ENCODE data around the gene CA10. TPM values are rescaled to one million over a fixed set of nuclear protein-coding genes. Genes with fewer than 3 reads are reported as not detected.
A peak's percentile ranks its signal among the peaks of the same experiment; 100 is the strongest.

CA10 gene
- total RNA-seq, 2 donors from 2014 or later, result 0.22 to 0.37 TPM

- Mint-ChIP-seq H3K4me1 (peaks cover 14% of the 10 kb centered on the region), H3K4me3 (no peak overlapping the region), H3K27me3 (ENCODE audit: insufficient read depth) (no peaks in the 10 kb centered on the region), H3K27ac (no peak overlapping the region), H3K36me3 (ENCODE audit: low read depth) (no peaks in the 10 kb centered on the region), H3K9me3 (no peaks in the 10 kb centered on the region)
- no peaks in the 10 kb centered on the region for H3K36me3 ChIP-seq (ENCODE audit: control insufficient read depth, insufficient read depth, low read length)
- peaks cover 5% of the 10 kb centered on the region for H3K9me3 ChIP-seq (ENCODE audit: control insufficient read depth, low read length)
- H3K9ac ChIP-seq (ENCODE audit: extremely low read depth, low read length, poor library complexity, severe bottlenecking), result no peak overlapping the region
- no peaks in the 10 kb centered on the region for H3K4me1 ChIP-seq (ENCODE audit: control insufficient read depth, insufficient read depth, low read length)
- no peak for DNase-seq
- no peaks in the 10 kb centered on the region for H3K27me3 ChIP-seq (ENCODE audit: control insufficient read depth, insufficient read depth, low read length, poor library complexity, severe bottlenecking)
- H3K4me3 ChIP-seq (ENCODE audit: low read length), result no peak overlapping the region
- H3K27ac ChIP-seq (ENCODE audit: low read depth, low read length), result no peak overlapping the region
- TF ChIP-seq, protein P1, sequence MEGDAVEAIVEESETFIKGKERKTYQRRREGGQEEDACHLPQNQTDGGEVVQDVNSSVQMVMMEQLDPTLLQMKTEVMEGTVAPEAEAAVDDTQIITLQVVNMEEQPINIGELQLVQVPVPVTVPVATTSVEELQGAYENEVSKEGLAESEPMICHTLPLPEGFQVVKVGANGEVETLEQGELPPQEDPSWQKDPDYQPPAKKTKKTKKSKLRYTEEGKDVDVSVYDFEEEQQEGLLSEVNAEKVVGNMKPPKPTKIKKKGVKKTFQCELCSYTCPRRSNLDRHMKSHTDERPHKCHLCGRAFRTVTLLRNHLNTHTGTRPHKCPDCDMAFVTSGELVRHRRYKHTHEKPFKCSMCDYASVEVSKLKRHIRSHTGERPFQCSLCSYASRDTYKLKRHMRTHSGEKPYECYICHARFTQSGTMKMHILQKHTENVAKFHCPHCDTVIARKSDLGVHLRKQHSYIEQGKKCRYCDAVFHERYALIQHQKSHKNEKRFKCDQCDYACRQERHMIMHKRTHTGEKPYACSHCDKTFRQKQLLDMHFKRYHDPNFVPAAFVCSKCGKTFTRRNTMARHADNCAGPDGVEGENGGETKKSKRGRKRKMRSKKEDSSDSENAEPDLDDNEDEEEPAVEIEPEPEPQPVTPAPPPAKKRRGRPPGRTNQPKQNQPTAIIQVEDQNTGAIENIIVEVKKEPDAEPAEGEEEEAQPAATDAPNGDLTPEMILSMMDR (conservative IDR thresholded peaks at IDR 0.05), result no peak
Observed at GRCh38 chr17:51914577-51914976, 243.9 kb downstream of the CA10 start.

GRCh38 chr17:51913491-51914205 is 244.9 kb downstream of the CA10 start:
- no peaks in the 10 kb centered on the region for H3K4me1 ChIP-seq (ENCODE audit: control insufficient read depth, insufficient read depth, low read length)
- WGBS, 2 experiments (ENCODE audit: insufficient coverage in 1 of 2, insufficient read length in 1 of 2), result 73 to 85% methylated on average over 3 to 4 of the region's 4 CpGs
- peaks cover 14% of the 10 kb centered on the region for H3K4me1 Mint-ChIP-seq
- H3K27ac Mint-ChIP-seq, result no peak overlapping the region
- H3K36me3 Mint-ChIP-seq (ENCODE audit: low read depth), result no peaks in the 10 kb centered on the region
- H3K9me3 Mint-ChIP-seq, result no peaks in the 10 kb centered on the region
- no peak overlapping the region for H3K4me3 ChIP-seq (ENCODE audit: low read length)
- peaks cover 5% of the 10 kb centered on the region for H3K9me3 ChIP-seq (ENCODE audit: control insufficient read depth, low read length)
- no peaks in the 10 kb centered on the region for H3K36me3 ChIP-seq (ENCODE audit: control insufficient read depth, insufficient read depth, low read length)
- no peak for DNase-seq
- no peak overlapping the region for H3K9ac ChIP-seq (ENCODE audit: extremely low read depth, low read length, poor library complexity, severe bottlenecking)
- no peak overlapping the region for H3K4me3 Mint-ChIP-seq
- H3K27ac ChIP-seq (ENCODE audit: low read depth, low read length), result no peak overlapping the region
- H3K27me3 Mint-ChIP-seq (ENCODE audit: insufficient read depth), result no peaks in the 10 kb centered on the region
- no peaks in the 10 kb centered on the region for H3K27me3 ChIP-seq (ENCODE audit: control insufficient read depth, insufficient read depth, low read length, poor library complexity, severe bottlenecking)
- TF ChIP-seq, protein P1 (conservative IDR thresholded peaks at IDR 0.05), result no peak

DNA sequence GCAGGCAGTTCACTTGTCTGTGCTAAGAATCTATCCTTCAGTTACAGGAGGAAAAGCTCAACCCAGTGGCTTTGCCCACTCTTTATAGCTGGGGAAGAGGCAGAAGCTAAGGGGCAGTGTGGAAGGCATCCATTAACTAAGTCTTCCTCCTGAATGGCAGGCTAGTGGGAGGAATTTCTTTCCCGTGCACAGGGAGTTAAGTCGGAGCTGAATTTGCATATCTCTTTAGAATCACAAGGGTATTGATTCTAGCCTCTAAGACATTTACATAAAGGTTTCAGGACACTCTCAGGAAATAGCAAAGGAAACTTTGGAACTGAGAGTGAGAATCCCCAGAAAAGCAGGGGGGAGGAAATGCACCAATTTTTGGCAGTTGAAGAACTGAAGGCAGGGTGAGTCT is 245.6 kb downstream of the CA10 start:
- peak; percentile 61 for DNase-seq
- H3K4me3 Mint-ChIP-seq, result no peak overlapping the region
- no peaks in the 10 kb centered on the region for H3K27me3 ChIP-seq (ENCODE audit: control insufficient read depth, insufficient read depth, low read length, poor library complexity, severe bottlenecking)
- peaks cover 5% of the 10 kb centered on the region for H3K9me3 ChIP-seq (ENCODE audit: control insufficient read depth, low read length)
- no peaks in the 10 kb centered on the region for H3K4me1 ChIP-seq (ENCODE audit: control insufficient read depth, insufficient read depth, low read length)
- H3K9ac ChIP-seq (ENCODE audit: extremely low read depth, low read length, poor library complexity, severe bottlenecking), result no peak overlapping the region
- H3K36me3 ChIP-seq (ENCODE audit: control insufficient read depth, insufficient read depth, low read length), result no peaks in the 10 kb centered on the region
- TF ChIP-seq, protein P1 (conservative IDR thresholded peaks at IDR 0.05), result no peak
- no peak overlapping the region for H3K27ac ChIP-seq (ENCODE audit: low read depth, low read length)
- H3K27me3 Mint-ChIP-seq (ENCODE audit: insufficient read depth), result no peaks in the 10 kb centered on the region
- H3K36me3 Mint-ChIP-seq (ENCODE audit: low read depth), result no peaks in the 10 kb centered on the region
- no peak overlapping the region for H3K27ac Mint-ChIP-seq
- 48% methylated on average over 2 of the region's 2 CpGs; no CpG with 5 or more reads in 1 of the 2 experiments for WGBS, 2 experiments (ENCODE audit: insufficient coverage in 1 of 2, insufficient read length in 1 of 2)
- H3K4me3 ChIP-seq (ENCODE audit: low read length), result no peak overlapping the region
- peaks cover 14% of the 10 kb centered on the region for H3K4me1 Mint-ChIP-seq
- H3K9me3 Mint-ChIP-seq, result no peaks in the 10 kb centered on the region
